Sigmoid colon (tissue), 7 donors: ENCODE data around the gene XPNPEP3. TPM values are rescaled to one million over a fixed set of nuclear protein-coding genes. Genes with fewer than 3 reads are reported as not detected.

Experiments
- DNase-seq: peaks from one replicate; pipeline ENCODE4 v3.0.0-alpha.2; 2019
- H3K27ac ChIP-seq, 4 donors: fragments of 200-600 bp; sonication (generic); one replicate each; pipeline ENCODE4 v1.5.1; 2016 to 2019; ENCODE audit warnings: mild to moderate bottlenecking in 1 of 4
- H3K27me3 ChIP-seq, 3 donors: fragments of 200-600 bp; sonication (generic); one replicate each; pipeline ENCODE4 v1.5.1; 2019; ENCODE audit warnings: mild to moderate bottlenecking in 1 of 3
- H3K36me3 ChIP-seq, 4 donors: fragments of 200-600 bp; sonication (generic); one replicate each; pipeline ENCODE4 v1.5.1; 2016 to 2019
- H3K4me1 ChIP-seq, 4 donors: fragments of 200-600 bp; sonication (generic); one replicate each; pipeline ENCODE4 v1.5.1; 2017 to 2019
- H3K4me3 ChIP-seq, 4 donors: fragments of 200-600 bp; sonication (generic); one replicate each; pipeline ENCODE4 v1.5.1; 2017 to 2019; ENCODE audit warnings: mild to moderate bottlenecking in 2 of 4, moderate library complexity in 1 of 4
- H3K9me3 ChIP-seq, 4 donors: fragments of 200-600 bp in 3 of 4; sonication (generic) in 3 of 4; one replicate each; pipeline versions ENCODE4 v1.5.1 to v1.6.1; 2013 to 2019
- EP300 ChIP-seq, 4 donors: sonication (generic); formaldehyde crosslinking; IDR thresholded peaks; one replicate each; pipeline ENCODE4 v1.6.1; 2017; ENCODE audit warnings: antibody characterized with exemption in 4 of 4
- POLR2A ChIP-seq, 2 donors: fragments of 450-650 bp; IDR thresholded peaks; one replicate each; pipeline ENCODE4 v1.6.1; 2016; ENCODE audit warnings: antibody characterized with exemption in 2 of 2, mild to moderate bottlenecking in 2 of 2, moderate library complexity in 2 of 2
- POLR2AphosphoS5 ChIP-seq, 4 donors: sonication (generic); formaldehyde crosslinking; IDR thresholded peaks; one replicate each; pipeline ENCODE4 v1.6.1; 2017; ENCODE audit warnings: antibody characterized with exemption in 4 of 4
- WGBS, 2 donors: extraction: QIAGEN DNeasy Blood & Tissue Kit; methylation state at CpG; one replicate each; pipeline ENCODE4 v1.1.7; 2013; 5-methylcytosine and 5-hydroxymethylcytosine counted together
- intact Hi-C: fragments of 100-400 bp; cut with DNase I; formaldehyde crosslinking; loops from one replicate; pipeline ENCODE4 v1.15.1; 2023
- polyA plus RNA-seq, 3 donors: library from polyadenylated mRNA; stranded (reverse); fragments of 200-250 nt; gene quantifications; one replicate each; pipeline ENCODE4 v1.2.3, GENCODE V29; 2013
- total RNA-seq, 4 donors: library from RNA; depleted of rRNA; stranded (reverse); fragments of >200 nt; gene quantifications; one replicate each; pipeline ENCODE4 v1.1.0, GENCODE V29; 2016
- TF ChIP-seq, protein P1 (sequence below), 4 experiments: fragments of 450-650 bp in 3 of 4; fragments of 200-600 bp in 1 of 4; IDR thresholded peaks; one replicate each; pipeline ENCODE4 v1.5.1; 2016 to 2019; ENCODE audit warnings: antibody characterized with exemption in 4 of 4, mild to moderate bottlenecking in 3 of 4, moderate library complexity in 2 of 4
- donor health status: healthy with polysubstance abuse.
- donor health status: Bipolar disorder and iron deficiency.
- donor health status: healthy.

XPNPEP3 gene
- total and polyA plus RNA-seq, 7 donors, result 3.9 to 13.6 (median 9.6) TPM

DNA sequence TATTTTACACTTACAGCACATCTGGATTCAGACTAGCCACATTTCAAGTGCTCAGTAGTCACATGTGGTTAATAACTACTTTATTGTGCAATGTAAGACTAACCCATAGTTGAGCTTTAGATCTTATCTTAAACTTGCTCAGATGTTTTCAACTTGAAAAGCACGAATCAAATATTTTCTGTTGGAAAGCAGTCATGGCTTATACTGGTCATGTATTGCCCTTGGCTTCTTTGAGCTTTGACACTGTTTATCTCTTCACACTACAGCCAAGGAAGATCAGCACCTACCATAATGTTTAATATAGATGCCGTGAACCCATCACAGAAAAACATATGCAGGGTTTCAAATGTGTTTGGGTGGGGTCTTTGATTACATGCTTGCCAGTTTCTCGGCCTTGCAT is 98.6 kb downstream of the XPNPEP3 start:
- 90 to 91% methylated on average over 3 of the region's 3 CpGs for WGBS, 2 donors
- H3K4me1 ChIP-seq, result peaks cover 0 to 30% (median 19%) of the 10 kb centered on the region in 4 donors
- no peak for DNase-seq
- H3K4me3 ChIP-seq, result no peak overlapping the region
- H3K27me3 ChIP-seq, result no peaks in the 10 kb centered on the region
- no peaks in the 10 kb centered on the region for H3K9me3 ChIP-seq
- no peak overlapping the region for H3K27ac ChIP-seq
- TF ChIP-seq, protein P1, sequence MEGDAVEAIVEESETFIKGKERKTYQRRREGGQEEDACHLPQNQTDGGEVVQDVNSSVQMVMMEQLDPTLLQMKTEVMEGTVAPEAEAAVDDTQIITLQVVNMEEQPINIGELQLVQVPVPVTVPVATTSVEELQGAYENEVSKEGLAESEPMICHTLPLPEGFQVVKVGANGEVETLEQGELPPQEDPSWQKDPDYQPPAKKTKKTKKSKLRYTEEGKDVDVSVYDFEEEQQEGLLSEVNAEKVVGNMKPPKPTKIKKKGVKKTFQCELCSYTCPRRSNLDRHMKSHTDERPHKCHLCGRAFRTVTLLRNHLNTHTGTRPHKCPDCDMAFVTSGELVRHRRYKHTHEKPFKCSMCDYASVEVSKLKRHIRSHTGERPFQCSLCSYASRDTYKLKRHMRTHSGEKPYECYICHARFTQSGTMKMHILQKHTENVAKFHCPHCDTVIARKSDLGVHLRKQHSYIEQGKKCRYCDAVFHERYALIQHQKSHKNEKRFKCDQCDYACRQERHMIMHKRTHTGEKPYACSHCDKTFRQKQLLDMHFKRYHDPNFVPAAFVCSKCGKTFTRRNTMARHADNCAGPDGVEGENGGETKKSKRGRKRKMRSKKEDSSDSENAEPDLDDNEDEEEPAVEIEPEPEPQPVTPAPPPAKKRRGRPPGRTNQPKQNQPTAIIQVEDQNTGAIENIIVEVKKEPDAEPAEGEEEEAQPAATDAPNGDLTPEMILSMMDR (IDR thresholded peaks at IDR 0.05), result no peak
- TF ChIP-seq EP300 (IDR thresholded peaks at IDR 0.05), result no peak
- TF ChIP-seq POLR2A (IDR thresholded peaks at IDR 0.05), result no peak
- TF ChIP-seq POLR2AphosphoS5 (IDR thresholded peaks at IDR 0.05), result no peak
- intact Hi-C loops, result no loop called here
- H3K36me3 ChIP-seq, result peaks cover 0 to 56% (median 19%) of the 10 kb centered on the region in 4 donors

DNA sequence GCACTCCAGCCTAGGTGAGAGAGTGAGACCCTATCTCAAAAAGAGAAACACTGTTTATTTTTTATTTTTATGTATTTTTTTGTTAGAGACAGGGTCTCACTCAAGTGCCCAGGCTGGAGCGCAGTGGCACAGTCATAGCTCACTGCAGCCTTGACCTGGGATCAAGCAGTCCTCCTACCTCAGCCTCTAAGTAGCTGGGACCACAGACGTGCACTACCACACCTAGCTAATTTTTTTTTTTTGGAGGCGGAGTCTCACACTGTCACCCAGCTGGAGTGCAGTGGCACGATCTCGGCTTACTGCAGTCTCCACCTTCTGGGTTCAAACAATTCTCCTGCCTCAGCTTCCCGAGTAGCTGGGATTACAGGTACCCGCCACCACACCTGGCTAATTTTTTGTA is 100.7 kb downstream of the XPNPEP3 start:
- Histone ChIP-seq H3K4me1 (peaks cover 0 to 23% (median 12%) of the 10 kb centered on the region in 4 donors), H3K9me3 (no peaks in the 10 kb centered on the region), H3K27ac (no peak overlapping the region), H3K27me3 (no peaks in the 10 kb centered on the region), H3K36me3 (peaks cover 0 to 71% (median 19%) of the 10 kb centered on the region in 4 donors), H3K4me3 (no peak overlapping the region)
- TF ChIP-seq EP300 (IDR thresholded peaks at IDR 0.05) (no peak), POLR2A (IDR thresholded peaks at IDR 0.05) (no peak)
- TF ChIP-seq, protein P1 (IDR thresholded peaks at IDR 0.05), result no peak
- WGBS, 2 donors, result 71 to 90% methylated on average over 7 of the region's 7 CpGs
- no peak for DNase-seq
- intact Hi-C loops, result no loop called here

DNA sequence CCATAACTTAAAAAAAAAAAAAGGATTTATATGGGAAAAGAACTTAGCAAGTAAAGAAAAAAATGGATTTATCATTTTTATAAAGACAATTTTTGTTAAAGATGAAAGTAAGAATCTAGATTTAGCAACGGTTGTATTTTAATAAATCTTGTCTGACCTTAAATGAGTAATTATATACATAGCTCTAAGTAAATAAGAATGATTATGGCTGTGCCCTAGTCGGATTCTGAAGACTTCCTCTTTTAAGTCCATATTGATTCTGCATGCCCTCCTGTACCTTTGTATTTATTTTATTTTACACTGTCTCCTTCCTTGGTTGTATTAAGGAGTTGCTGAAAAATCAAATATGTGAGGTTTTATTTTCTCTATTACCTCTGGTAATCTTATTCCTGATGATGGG is 101.4 kb downstream of the XPNPEP3 start:
- no peak overlapping the region for H3K4me3 ChIP-seq
- peaks cover 0 to 71% (median 19%) of the 10 kb centered on the region in 4 donors for H3K36me3 ChIP-seq
- H3K27me3 ChIP-seq, result no peaks in the 10 kb centered on the region
- H3K9me3 ChIP-seq, result no peaks in the 10 kb centered on the region
- H3K4me1 ChIP-seq, result peaks cover 0 to 16% (median 5%) of the 10 kb centered on the region in 4 donors
- TF ChIP-seq, protein P1 (IDR thresholded peaks at IDR 0.05), result no peak
- TF ChIP-seq EP300 (IDR thresholded peaks at IDR 0.05) (no peak), POLR2AphosphoS5 (IDR thresholded peaks at IDR 0.05) (no peak), POLR2A (IDR thresholded peaks at IDR 0.05) (no peak)
- intact Hi-C loops, result no loop called here
- 14 to 63% methylated on average over 2 of the region's 2 CpGs for WGBS, 2 donors
- H3K27ac ChIP-seq, result no peak overlapping the region
- no peak for DNase-seq

DNA sequence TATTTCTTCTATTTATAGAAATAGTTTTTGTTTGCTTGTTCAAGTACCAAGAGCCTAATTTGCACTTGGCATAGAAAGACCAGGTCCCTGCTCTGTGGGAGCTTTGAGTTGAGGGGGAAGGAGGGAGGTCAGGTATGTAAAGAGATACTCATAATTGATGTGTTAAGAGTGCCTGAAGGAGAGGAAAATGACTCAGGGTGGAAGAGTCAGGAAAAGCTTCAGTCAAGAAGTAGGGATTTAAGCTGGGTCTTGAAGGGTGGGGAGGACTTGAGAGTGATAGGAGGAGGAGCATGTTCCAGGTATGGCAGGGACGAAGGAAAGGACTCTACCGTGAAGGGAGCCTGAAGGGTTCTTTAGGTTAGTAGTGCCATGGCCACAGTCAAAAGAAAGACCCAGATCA is 103.2 kb downstream of the XPNPEP3 start:
- no peak for DNase-seq
- H3K27me3 ChIP-seq, result no peaks in the 10 kb centered on the region
- H3K9me3 ChIP-seq, result no peaks in the 10 kb centered on the region
- intact Hi-C loops, result no loop called here
- no peak overlapping the region for H3K4me3 ChIP-seq
- peaks cover 4 to 69% (median 22%) of the 10 kb centered on the region in 4 donors for H3K36me3 ChIP-seq
- H3K4me1 ChIP-seq, result peaks cover 0 to 6% (median 0%) of the 10 kb centered on the region in 4 donors
- 89 to 91% methylated on average over 2 of the region's 2 CpGs for WGBS, 2 donors
- no peak overlapping the region for H3K27ac ChIP-seq
- TF ChIP-seq, protein P1 (IDR thresholded peaks at IDR 0.05), result no peak
- TF ChIP-seq EP300 (IDR thresholded peaks at IDR 0.05) (no peak), POLR2A (IDR thresholded peaks at IDR 0.05) (no peak), POLR2AphosphoS5 (IDR thresholded peaks at IDR 0.05) (no peak)
